Spleen (tissue), 3 donors: ENCODE data around the gene BPTF.

Experiments used
- POLR2A ChIP-seq, 3 donors: fragments of 450-650 bp; IDR thresholded peaks; one replicate each; pipeline ENCODE4 v1.5.1; 2017; ENCODE audit warnings: antibody characterized with exemption in 3 of 3, mild to moderate bottlenecking in 1 of 3
- POLR2AphosphoS5 ChIP-seq, 3 donors: sonication (generic); formaldehyde crosslinking; IDR thresholded peaks; one replicate each; pipeline ENCODE4 v1.5.1; 2017; ENCODE audit warnings: antibody characterized with exemption in 3 of 3

GRCh38 chr17:67800495-67800928, 24.8 kb upstream of the BPTF start:
- TF ChIP-seq POLR2A (IDR thresholded peaks at IDR 0.05) = no peak
- peak in 2 of 3 donors; percentile 36 to 78 for TF ChIP-seq POLR2AphosphoS5 (IDR thresholded peaks at IDR 0.05)
